ENCODE data around the gene HEG1.

HEG1 gene

DNA sequence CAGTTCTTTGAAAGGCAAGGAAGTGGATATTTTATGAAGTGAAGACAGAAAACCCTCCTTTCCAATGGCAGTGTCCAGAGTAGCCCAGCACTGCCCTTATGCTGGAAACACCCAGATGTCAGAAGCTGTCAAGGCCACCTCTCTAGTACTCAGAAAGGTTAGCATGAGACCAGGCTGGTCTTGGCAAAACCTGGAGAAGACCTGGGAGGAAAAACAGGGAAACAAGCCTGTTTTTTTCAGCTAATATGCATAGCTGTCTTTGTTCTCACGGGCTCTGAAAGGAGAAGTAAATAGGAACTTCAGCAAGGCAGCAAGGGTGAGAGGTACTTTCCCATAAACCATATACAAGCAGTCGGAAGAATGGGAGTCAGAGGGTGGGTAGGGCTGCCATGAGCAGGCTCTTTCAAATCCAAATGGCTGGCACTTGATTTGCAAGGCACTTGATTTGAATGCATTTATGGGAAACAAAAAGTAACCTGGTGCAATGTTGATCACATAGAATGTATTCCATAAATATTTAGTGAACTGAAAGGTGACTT lies 55.8 kb downstream of the HEG1 start:
- in situ Hi-C loops (cut with MboI; ENCODE audit: low pct_unique_long_range_greater_than_20kb, low sequenced_read_pairs): no loop called here
- no peak for DNase-seq

DNA sequence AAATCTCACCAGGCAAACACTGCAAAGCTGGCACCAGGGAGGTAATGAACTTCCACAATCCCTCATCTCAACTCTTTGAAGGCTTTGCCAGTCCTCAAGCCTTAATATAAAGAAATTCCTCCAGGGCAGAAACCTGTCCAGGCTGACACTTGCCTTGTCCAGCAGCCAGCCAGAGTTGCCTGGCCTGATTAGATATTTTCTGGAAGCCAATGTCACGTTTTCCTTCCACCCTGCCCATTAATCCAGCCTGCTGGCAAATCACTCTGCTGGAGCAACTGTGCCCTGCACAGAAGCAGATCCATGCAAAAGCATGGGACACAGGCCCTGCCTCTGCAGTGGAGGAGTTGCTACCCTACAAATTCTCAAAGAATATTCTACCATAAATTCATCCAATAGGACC lies 56.5 kb downstream of the HEG1 start:
- in situ Hi-C loops (cut with MboI; ENCODE audit: low pct_unique_long_range_greater_than_20kb, low sequenced_read_pairs): no loop called here
- no peak for DNase-seq

DNA sequence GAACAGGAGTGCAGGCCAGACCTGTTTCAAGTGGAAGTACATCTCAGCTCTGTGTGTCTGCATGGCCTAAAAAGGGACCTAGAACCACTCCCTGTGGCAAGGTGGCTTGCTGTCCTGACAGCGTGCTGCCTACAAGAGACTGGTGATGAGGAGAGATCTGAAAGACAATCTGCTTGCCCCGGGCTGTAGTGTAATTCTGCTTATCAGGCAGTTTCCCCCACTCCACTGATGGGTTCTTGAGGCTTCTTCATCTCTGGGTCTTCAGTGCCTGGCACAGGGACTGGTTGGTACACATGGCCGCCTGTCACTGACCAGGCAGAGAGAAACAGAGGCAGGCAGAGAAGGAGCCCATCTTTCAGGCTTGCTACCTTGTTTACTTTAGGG lies 57.6 kb downstream of the HEG1 start:
- in situ Hi-C loops (cut with MboI; ENCODE audit: low pct_unique_long_range_greater_than_20kb, low sequenced_read_pairs): no loop called here
- no peak for DNase-seq

DNA sequence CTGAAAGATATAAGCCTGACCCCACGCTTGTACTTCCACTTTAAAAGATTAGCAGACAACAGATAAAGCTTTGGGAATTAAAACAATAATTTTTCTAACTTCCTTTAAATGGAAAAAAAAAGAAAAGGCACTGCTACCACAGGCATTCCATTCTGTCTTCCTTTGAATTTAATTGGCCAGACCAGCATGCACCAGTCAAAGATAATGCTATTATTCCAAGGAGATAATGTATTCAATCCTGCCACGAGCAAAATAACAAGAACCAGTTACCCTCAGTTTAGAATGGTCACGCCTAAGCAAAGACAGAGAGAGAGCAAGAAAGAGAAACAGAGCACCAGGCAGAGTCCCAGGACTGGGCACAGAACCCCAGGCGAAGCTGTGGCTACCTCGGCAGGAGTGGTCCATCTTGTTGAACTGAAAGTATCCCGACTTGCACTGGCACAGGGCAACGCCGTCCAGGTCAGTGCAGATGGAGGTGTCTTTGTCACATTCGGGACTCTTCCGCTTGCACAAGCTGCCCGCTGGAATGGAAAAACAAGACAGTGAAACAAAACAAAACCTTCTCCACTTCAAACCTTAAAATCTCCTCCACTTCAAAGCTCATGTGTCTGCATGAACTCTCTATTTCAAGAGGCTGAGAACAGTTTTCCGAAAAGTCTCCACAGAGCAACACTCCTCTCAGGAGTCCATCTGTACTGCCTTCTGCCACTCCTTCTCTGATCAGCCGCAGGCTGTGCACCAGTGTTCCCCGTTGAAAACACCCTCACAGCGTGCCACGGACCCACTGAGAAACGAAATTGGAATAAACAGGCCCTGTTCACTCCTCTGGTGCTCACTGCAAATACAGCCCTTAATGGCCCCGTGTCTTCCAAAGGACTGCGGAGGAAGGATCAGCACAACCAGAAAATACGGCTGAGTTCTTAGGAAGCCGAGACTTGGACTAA lies 58.2 kb downstream of the HEG1 start:
- in situ Hi-C loops (cut with MboI; ENCODE audit: low pct_unique_long_range_greater_than_20kb, low sequenced_read_pairs): no loop called here
- DNase-seq: no peak

DNA sequence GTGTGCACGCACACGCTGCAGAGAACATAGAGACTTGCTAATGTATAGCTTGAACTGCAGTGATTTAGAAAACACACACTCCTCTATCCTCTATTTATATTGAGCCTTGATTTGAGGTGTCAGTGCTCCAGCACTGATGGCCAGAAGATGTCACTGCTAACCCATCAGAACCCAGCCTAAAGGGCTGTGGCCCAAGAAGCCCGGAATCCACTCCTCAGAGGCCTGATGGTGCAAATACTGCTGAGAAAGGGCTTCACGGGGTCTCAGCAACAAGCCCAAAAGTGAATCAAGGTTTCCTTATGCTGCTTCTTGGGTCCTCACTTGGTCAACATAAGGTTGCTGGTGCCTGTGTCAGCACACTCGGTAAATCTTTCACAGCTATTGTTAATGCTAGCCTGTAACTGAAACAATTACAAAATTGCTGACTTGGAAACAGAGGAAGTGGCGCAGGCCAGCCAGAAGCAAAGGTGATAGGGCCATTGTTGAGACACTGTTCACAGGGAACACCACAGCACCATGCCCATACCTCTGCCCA lies 60.3 kb downstream of the HEG1 start:
- in situ Hi-C loops (cut with MboI; ENCODE audit: low pct_unique_long_range_greater_than_20kb, low sequenced_read_pairs): no loop called here
- peak; percentile 69 for DNase-seq

DNA sequence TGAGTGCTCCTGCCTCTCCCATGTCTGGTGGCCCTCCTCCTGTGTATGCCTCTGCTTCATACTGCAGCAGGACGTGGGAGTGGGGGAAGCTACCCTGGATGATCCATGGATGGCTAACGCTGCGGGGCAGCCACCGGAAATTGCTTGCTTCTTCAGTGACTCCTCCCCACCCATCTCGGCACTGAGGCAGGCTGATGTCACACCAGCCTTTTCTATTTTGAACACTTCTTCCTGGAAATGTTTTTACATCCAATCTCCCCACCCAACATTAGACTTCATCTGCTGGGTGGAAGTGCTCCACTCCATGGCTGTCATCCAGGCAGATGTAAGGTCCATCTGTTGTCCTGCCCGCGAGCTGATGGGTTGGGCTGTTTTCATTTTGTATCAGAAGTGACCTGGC lies 62.3 kb downstream of the HEG1 start:
- peak; percentile 37 for DNase-seq
- in situ Hi-C loops (cut with MboI; ENCODE audit: low pct_unique_long_range_greater_than_20kb, low sequenced_read_pairs): no loop called here

DNA sequence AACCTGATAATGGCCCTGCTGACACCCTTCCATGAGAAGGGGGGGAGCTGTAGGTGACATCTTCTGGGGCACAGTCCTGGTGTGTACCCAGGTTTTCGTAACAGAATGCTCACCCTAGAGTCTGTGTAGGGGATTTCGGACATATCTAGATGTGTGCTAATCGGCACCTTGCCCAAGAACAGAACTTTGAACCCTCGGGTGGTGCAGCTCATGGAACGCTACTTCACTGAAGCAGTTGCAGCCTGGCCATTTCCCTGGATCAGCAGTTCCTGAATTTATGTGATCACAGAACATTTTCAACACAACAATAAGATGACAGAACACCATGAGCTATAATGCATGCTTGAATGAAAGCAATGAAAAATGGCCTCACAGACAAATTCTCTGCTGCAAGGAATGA lies 63.8 kb downstream of the HEG1 start:
- DNase-seq: no peak
- in situ Hi-C loops (cut with MboI; ENCODE audit: low pct_unique_long_range_greater_than_20kb, low sequenced_read_pairs): no loop called here

DNA sequence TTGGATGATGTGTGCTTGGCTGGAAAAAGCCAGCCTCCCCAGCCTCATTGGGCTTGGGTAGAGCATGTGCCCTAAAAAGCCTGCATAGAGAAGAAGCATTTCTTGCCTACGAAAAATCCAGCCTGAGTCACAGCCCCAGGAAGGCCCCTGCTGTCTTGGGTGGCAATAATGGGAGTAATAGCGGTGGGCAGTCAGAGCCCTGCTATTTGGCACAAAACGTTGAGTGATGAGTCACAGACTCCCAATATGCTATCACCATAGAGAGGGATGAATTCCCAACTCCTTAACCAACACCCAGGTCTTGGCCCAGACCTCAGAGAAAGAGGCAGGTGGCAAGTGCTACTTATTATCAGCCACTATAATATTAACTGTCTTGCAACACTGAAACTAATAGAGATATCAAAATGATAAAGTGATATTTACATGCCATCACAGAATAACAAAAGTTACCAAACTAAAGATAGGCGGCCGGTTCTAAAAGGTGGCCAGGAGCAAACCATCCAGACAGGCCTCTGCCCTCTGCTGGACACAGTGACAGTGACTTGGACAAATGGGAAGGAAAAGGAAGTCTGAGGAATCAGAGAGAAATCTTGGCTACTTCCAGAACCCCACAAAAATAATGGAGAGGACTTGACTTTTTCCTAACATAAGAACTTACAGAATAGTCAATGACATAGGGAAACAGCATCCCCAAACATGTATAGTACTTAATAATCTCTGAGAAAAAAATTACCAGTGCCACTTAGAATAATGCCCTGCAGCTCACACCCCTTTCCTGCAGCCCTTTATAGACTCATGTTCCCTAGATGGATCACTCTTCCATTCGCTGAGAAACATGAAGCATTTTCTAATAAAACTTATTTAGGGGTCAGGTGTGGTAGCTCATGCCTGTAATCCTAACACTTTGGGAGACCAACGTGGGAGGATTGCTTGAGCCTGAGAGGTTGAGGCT lies 69.3 kb downstream of the HEG1 start:
- in situ Hi-C loops (cut with MboI; ENCODE audit: low pct_unique_long_range_greater_than_20kb, low sequenced_read_pairs): no loop called here
- DNase-seq: peak; percentile 10

DNA sequence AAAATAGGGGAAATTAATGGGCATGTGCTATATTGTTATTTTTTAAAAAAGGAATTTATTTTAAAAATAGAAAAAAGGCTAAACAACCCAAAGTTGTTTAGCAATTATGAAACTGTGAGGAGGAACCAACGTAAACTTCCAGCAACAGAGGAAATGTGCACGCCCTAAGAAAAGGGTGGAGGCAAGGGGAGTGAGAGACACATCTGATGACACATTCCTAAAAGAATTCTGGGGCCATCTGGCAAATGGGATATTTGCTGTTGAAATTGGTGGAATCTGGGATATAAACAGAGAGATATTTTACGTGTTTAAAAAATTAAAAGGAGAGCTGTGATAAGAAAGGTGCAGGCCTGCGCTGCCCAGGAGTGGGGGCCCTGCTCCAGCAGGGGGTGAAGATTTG lies 70.4 kb downstream of the HEG1 start:
- in situ Hi-C loops (cut with MboI; ENCODE audit: low pct_unique_long_range_greater_than_20kb, low sequenced_read_pairs): no loop called here
- no peak for DNase-seq

DNA sequence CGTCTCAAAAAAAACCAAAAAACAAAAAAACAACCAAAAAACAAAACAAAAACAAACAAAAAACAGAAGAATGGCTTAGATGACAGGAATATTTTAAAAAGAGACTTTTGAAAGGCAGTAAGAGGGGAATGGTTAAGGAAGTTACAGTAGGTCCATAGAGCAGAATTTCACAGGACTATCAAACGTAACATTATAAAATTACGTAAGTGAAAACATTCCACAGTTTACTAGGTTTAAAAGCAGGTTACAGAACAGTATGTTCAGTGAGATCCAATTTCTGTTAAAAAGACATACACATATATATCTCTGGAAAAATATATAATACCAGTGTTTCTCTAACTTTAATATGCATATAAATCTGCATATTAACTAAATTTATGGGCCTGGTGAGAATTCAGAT lies 71.0 kb downstream of the HEG1 start:
- DNase-seq: no peak
- in situ Hi-C loops (cut with MboI; ENCODE audit: low pct_unique_long_range_greater_than_20kb, low sequenced_read_pairs): no loop called here

DNA sequence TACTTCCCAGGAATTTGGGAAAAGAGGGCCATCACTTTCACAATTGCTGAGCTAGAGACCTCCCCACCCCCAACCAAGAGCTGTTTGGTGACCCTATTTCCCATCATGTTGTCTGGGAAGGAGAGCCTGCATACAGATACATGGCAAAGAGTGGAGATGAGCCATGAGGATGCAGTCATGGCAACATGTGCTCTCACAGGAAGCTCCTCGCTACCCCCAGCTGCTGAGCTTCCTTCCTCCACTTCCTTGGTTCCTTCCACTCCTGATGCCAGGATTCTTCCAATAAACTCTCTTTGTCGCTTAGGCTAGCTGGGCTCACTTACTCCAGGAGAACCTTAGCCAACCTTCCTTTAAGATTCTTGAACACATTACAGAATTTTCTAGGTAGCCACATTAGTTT lies 72.9 kb downstream of the HEG1 start:
- in situ Hi-C loops (cut with MboI; ENCODE audit: low pct_unique_long_range_greater_than_20kb, low sequenced_read_pairs): no loop called here
- no peak for DNase-seq

DNA sequence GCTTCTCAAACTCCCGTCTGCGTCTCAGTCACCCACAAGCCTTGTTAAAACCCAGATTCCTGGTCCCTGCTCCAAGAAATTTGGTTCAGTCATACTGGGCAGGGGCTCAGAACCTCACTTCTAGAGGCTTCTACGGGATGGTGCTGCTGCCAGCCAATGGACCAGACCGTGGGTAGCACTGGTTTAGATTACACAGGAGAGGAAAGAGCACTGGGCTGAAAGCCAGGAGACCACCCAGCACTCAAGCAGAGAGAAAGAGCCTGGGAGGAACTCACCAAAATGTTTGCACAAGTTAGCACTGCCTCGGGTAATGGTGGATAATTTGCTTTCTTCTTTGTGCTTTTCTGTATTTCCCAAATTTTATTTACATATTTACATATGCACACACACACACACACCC lies 74.3 kb downstream of the HEG1 start:
- no peak for DNase-seq
- in situ Hi-C loops (cut with MboI; ENCODE audit: low pct_unique_long_range_greater_than_20kb, low sequenced_read_pairs): no loop called here

DNA sequence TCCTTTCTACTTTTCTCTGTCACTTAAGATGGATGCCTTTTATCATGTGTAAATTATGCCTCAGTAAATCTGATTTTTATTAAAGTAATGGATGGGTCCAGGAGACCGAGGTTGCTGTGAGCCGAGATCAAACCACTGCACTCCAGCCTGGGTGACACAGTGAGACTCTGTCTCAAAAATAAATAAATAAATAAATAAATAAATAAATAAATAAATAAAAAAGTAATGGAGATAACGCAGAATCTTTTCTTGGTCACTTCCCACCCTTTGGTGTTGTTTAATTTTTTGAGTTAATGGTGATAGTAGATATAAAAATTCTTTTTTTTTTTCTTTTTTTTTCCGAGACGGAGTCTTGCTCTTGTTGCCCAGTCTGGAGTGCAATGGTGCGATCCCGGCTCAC lies 77.2 kb downstream of the HEG1 start:
- DNase-seq: no peak
- in situ Hi-C loops (cut with MboI; ENCODE audit: low pct_unique_long_range_greater_than_20kb, low sequenced_read_pairs): no loop called here

DNA sequence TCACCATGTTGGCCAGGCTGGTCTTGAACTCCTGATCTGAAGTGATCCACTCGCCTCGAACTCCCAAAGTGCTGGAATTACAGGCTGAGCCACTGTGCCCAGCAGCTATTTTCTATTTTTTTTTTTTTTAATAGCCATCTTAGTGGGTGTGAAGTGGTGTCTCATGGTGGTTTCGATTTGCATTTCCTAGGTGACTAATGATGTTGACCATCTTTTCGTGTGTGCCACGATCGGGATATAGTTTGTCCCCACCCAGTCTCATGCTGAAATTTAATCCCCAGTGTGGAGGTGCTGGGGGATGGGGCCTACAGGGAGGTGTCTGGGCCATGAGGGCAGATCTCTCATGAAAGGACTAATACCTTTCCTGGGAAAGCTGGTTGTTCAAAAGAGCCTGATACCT lies 79.4 kb downstream of the HEG1 start:
- no peak for DNase-seq
- in situ Hi-C loops (cut with MboI; ENCODE audit: low pct_unique_long_range_greater_than_20kb, low sequenced_read_pairs): no loop called here

DNA sequence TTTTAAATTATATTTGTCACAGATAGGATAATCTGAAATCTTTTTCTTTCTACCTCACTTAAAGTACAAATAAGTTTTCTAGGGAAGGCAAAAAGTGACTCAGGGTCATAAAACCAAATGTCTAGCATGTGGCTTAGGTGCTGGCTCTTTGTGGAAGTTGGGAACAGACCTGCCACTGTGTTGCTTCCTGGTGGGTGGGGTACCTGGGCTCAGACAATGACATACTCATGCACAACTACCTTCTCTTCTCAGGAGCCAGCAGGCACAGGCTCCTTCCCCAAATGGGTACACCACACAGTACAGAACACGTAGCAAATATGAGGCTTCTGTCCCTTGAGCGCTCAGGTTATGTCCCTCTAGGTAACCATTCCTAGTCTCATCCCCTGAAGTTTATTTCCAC lies 81.1 kb downstream of the HEG1 start:
- DNase-seq: no peak

DNA sequence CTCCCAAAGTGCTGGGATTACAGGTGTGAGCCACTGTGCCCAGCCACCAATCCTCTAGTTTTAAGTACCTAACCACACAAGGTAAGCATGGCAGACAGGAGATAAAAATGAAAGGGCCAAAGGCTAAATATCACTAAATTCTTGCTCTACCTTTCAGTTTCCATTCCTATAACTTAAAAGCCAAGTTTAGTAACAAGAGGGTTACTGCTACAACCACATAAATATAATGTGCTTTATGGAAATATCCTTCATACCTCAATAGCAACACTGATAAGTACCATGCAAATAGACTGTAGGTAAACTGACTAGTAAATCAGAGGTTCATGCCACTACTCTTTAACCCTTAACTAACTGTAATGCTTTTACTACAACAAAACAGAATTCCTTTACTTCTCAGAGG lies 82.5 kb downstream of the HEG1 start:
- in situ Hi-C loops (cut with MboI; ENCODE audit: low pct_unique_long_range_greater_than_20kb, low sequenced_read_pairs): no loop called here
- no peak for DNase-seq

More for the DNA sequence above, 81.1 kb downstream of the HEG1 start:
- in situ Hi-C loops (cut with MboI; ENCODE audit: low pct_unique_long_range_greater_than_20kb, low sequenced_read_pairs): no loop called here

DNA sequence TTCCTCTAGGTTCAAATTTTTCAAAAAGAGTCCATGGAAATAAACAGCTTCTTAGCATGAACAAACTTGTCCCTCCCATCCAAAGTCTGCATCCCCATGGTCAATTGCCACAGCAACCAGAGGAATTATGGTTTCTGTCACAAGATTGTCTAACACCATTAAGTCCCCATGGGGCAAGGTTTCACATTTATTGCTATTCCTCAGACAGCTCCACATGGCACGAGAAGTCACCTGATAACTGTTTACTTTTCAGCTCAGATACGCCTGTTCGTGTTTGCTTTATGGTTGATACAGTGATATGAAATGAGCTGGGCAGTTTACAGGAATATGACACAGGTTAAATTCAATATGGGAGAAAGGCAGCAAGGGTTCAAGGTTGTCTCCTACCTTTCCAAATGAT lies 83.3 kb downstream of the HEG1 start:
- in situ Hi-C loops (cut with MboI; ENCODE audit: low pct_unique_long_range_greater_than_20kb, low sequenced_read_pairs): no loop called here
- no peak for DNase-seq

DNA sequence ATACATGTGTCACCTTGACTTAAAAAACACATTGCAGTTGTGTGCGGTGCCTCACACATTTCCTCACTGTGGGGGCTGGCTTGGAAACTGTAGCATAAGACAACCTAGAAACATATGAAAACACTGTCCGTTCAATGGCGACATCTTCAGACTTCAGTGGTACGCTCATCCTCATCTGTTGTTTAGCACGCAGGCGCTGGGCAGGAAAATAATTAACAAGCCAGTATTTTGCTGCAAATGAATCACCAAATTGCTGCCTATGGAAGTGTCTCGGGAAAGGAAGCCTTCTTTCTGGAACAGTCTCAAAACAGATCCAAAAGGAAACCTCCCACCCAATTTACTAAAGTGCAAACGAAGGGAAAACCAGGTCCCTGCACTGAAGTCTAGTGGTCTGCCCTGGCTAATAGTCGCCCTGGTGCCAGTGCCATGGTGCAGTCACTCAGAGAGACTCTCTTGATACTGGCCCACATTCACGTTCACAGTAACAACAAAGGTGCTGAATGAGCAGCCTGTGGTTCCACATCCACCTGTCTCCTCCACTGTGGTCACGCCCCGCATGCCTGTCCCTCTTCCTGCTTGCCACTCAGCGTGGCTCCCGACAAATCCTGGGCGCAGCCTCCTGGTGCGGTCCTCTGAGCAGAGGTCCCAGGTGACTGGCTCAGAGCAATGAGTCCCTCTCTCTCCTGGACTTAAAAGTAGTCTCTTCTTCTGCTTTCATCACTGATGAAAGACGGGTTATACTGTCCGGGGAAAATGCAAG lies 85.7 kb downstream of the HEG1 start:
- in situ Hi-C loops (cut with MboI; ENCODE audit: low pct_unique_long_range_greater_than_20kb, low sequenced_read_pairs): no loop called here
- no peak for DNase-seq

DNA sequence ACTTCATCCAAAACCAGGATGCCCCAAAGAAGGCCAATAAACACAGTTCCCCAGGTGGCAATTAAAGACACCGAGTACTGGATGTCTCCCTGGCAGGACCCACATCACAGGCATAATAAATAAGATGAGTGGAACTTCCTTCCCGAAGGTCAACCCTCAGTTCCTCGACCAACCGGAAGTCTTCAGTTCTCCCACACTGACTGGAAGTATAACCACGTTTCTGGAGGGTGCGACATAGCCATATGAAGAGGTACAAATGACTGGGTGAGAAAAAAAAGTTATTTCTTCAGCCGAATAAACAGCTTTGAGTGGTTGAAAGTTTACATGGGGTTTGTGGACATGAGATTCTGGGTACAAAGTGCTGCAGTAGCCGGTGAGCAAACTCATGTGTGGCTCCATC lies 86.6 kb downstream of the HEG1 start:
- in situ Hi-C loops (cut with MboI; ENCODE audit: low pct_unique_long_range_greater_than_20kb, low sequenced_read_pairs): no loop called here
- no peak for DNase-seq
